GM19239 (cell line): ENCODE measurements around the gene MDH2.
"Not testable (repeated sequence)": the region's sequence is repeated elsewhere in the genome, so short reads cannot be mapped to it uniquely, and the experiment has no call there.

Experiments used
- DNase-seq: peaks from one replicate; pipeline ENCODE4 v3.0.0; 2011; ENCODE audit warnings: low spot score; ENCODE audit not compliant: insufficient read length
- FAIRE-seq: peaks from 2 replicates; lab custom pipeline; 2011; peaks lifted over from hg19 to GRCh38; lab: Jason Lieb, UNC

The MDH2 gene

DNA sequence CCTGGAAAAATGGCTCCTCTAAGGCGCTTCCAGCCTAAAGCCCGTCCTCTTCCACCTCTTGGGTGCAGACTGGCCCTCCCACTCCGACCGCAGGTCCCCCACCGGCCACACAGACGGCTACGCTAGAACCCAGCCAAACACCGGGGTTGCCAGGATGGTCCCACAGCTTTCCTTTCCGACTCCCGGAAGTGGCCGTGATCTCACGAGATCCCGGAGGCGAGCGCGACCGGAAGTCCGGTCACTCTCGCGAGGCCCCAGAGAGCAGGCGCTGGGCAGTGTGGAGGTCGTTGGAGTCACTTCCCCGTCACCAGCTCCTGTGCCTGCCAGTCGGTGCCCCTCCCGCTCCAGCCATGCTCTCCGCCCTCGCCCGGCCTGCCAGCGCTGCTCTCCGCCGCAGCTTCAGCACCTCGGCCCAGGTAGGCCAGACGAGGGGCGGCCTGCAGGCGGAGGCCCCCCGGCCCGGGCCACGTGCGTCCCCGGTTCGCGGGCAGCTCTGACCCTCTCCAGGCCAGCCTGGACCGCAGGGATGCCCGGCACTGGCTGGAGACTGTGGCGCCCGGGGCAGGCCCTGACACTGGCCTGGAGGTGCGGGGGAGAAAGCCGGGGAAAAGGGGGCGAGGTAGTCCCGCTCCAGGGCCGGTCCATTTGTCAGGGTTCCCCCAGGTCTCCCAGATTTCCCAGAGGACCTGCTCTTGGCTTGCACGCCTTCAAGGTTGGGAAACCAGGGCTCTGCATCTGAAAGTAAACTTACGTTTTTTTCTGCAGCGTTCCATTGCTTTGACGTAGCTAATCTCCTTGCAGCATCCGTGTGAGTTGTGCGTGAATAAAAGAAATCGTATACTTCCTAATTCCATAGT is at the start of gene MDH2, which contains the start of gene STYXL1:
TSS of gene MDH2 (plus strand) at position 296 of the 857 bp plus-strand sequence. CDS start at position 351, 55 bp downstream.
TSS of gene STYXL1 (minus strand) at position 190 of the 857 bp plus-strand sequence. CDS start 17,477 bp downstream, outside the sequence.
- DNase-seq (peak; percentile 94), FAIRE-seq (peak; percentile 66)

GRCh38 chr7:76000566-76000965 is 47.3 kb upstream of the MDH2 start:
- DNase-seq: no peak
- no peak for FAIRE-seq

GRCh38 chr7:76002139-76002538 is 45.8 kb upstream of the MDH2 start:
- FAIRE-seq (no peak), DNase-seq (no peak)

DNA sequence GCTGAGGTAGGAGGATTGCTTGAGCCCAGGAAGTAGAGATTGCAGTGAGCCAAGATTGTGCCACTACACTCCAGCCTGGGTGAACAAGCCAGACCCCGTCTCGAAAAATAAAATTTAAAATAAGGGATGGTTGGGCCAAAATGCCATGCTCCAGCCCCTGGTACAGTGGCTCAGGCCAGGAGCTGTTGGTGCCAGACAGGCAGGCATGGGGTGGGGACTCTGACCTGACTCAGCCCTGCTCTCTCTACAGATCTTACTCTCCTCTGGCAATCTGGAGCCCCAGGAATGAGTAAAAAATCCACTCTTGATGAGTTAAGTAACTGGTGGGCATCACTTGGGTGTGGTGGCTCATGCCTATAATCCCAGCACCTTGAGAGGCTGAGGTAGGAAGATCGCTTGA is 45.1 kb upstream of the MDH2 start:
- FAIRE-seq: no peak
- DNase-seq: no peak

DNA sequence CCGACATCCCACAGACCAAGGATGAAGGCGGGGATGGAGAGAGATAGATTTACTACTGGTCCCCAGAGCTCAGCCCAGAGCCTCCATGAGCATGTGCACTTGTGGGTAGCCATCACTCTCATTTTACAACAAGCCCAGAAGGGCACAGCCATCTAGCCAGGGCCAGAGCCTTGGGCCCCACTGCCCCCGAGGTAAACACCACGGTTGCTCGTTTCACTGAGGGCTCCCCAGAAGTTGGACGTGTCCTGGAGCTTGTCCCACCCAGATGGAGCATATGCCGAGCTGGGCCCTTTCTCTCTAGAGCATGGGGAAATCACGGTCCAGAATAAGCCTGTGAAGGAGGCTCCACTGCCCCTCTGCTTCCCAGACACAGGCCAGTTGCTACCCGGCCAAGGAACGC is 44.6 kb upstream of the MDH2 start:
- DNase-seq (no peak), FAIRE-seq (no peak)

GRCh38 chr7:76005004-76005403 is 42.9 kb upstream of the MDH2 start:
- DNase-seq, FAIRE-seq: not testable (repeated sequence)

- FAIRE-seq (no peak), DNase-seq (no peak)
Measured at GRCh38 chr7:76008156-76008687, 39.7 kb upstream of the MDH2 start.

DNA sequence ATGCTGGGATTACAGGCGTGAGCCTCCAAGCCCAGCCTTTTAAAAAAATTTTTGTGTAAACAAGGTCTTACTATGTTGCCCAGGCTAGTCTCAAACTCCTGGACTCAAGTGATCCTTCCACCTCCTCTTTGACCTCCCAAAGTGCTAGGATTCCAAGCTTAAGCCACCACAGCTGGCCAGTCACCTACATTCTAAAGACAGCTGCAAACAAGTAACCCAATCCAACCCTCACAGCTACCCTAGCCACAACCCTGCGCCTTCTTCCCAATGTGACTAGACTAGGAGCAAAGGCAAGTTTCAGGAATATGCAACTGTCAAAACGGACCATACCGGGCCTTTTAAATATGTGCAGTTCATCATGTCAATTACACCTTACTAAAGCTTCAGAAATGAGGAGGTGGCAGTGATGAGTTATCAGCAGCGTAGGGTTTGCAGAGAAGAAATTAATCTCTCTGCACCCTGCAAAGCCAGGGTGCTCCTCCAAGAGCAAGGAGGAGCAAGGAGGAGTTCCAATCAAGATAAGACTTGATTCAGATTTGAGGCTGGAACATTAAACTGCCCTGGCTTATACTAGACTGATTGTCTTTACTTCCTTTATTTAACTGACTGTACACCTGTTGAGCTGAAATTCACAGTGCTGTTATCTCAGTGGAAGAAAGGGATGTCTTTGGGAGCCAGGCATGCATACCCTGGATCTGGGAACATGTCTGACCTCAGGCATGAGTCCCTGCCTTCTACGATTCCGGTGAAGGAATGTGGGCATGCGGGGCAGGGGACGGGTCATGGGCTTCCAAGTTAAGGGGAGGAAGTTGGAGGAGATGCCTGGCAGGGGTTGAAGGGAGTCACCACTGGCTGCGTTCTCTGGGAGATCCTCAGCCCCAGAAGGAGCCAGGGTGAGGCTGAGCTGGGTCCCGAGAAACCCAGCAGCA is 38.0 kb upstream of the MDH2 start:
- no peak for DNase-seq
- no peak for FAIRE-seq

GRCh38 chr7:76011442-76011861 is 36.5 kb upstream of the MDH2 start:
- FAIRE-seq (no peak), DNase-seq (no peak)

- no peak for FAIRE-seq
Measured at GRCh38 chr7:76016191-76016947, 31.5 kb upstream of the MDH2 start.

DNA sequence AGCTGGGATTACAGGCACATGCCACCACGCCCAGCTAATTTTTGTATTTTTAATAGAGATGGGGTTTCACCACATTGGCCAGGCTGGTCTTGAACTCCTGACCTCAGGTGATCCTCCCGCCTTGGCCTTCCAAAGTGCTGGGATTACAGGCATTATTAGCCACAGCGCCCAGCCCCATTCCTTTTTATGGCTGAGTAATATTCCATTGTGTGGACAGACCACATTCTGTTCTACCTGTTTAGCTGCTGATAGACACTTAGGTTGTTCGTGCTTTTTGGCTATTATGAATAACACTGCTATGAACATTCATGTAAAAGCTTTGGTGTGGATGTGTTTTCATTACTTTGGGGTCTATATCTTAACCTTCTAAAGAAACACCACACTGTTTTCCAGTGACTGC is 29.4 kb upstream of the MDH2 start:
- not testable (repeated sequence) for DNase-seq, FAIRE-seq

More at GRCh38 chr7:76016191-76016947, 31.5 kb upstream of the MDH2 start:
- DNase-seq: no peak

- peak; percentile 68 for DNase-seq
- FAIRE-seq: peak; percentile 79
Measured at GRCh38 chr7:76020031-76020714, 27.7 kb upstream of the MDH2 start.

DNA sequence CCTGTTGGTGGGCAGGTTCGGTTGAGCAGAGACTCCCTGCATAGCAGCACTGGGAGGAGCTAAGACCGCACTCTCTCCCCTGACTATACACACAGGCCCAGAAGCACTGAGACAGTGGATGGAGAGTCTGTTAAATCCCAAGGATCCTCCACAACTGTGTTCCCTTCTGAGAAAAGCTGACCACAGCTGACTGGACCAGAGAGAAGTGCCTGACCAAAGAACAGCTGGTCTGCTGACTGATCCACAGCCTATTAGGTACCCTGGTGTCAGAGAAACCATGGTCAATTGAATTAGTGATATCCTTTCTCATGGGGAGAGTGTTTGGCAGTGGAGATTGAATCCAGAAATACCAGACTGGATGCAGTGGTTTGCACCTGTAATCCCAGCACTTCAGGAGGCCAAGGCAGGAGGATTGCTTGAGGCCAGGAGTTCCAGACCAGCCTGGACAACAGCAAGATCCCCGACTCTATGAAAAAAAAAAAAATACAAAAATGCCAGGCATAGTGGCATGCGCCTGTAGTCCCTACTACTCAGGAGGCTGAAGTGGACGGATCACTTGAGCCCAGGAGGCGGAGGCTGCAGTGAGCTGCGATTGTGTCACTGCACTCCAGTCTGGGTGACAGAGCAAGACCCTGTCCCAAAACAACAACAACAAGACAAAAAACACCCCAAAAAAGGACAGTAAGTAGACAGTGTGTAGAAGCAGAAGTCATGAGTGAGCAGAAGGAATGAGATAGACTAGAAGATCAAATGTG is 25.7 kb upstream of the MDH2 start:
- FAIRE-seq (no peak), DNase-seq (no peak)

DNA sequence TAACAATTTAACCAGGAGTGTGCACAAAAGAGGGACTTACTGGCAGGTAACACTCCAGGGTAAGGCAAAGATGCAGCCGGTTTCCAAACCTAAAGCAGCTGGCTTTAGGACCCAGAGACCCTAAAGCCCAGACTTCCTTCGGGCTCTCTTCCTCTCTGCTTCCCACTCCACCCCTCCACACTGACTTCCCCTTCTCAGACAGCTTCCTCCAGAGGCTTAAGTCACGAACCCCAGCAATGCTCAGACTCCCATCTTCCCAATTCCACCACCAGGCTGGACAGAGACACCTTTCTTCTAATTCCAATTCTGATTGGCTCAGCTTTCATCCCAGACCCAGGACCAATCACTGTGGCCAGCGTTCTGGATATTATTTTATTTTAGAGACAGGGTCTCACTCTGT is 24.9 kb upstream of the MDH2 start:
- FAIRE-seq (no peak), DNase-seq (no peak)

- DNase-seq, FAIRE-seq: not testable (repeated sequence)
Measured at GRCh38 chr7:76029682-76030081, 18.2 kb upstream of the MDH2 start.

DNA sequence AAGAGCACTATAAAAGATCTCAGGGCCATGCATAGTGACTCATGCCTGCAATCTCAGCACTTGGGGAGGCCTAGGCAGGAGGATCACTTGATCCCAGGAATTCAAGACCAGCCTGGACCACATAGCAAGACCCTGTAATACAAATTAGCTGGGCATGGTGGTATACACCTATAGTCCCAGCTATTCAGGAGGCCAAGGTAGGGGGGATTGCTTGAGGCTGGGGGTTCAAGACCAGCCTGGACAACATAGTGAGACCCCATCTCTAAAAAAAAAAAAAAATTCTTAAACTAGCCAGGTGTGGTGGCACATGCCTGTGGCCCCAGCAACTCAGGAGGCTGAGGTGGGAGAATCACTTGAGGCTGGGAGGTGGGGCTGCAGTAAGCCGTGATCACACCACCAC is 15.9 kb upstream of the MDH2 start:
- FAIRE-seq (no peak), DNase-seq (no peak)

GRCh38 chr7:76037310-76037709 is 10.6 kb upstream of the MDH2 start:
- DNase-seq (no peak), FAIRE-seq (no peak)

- FAIRE-seq (no peak), DNase-seq (no peak)
Measured at GRCh38 chr7:76040126-76040525, 7.8 kb upstream of the MDH2 start.
